GM21381 (cell line): ENCODE results near the gene WWP2.
"Not testable (repeated sequence)": the region's sequence is repeated elsewhere in the genome, so short reads cannot be mapped to it uniquely, and the experiment has no call there.

ENCODE experiments used
- ATAC-seq: cut with Tn5 transposase; IDR thresholded peaks from one replicate; pipeline ENCODE4 v1.9.1; 2021; ENCODE audit warnings: mild to moderate bottlenecking, moderate library complexity; ENCODE audit not compliant: unreplicated experiment

The WWP2 gene

DNA sequence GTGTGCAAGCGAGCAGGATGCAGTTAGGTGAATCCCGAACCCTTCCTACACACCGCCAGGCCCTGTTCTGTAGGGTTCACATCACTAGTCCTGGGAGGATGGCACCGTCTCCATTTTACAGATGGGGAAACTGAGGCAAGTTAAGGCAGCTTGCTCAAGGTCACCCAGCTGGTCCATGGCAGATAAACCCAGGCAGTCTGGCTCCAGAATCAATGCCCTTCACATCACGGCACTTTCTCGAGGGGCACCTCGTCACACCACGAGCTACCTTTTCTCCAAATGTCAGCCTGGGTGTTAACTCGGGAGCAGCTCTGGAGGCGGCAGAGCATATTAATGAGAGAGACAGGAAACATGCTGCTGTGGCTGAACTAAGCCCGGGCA lies 16.9 kb upstream of the WWP2 start:
- ATAC-seq: no peak

GRCh38 chr16:69745959-69746358 lies 16.2 kb upstream of the WWP2 start:
- ATAC-seq: no peak

- ATAC-seq: no peak
Observed at GRCh38 chr16:69747115-69747514, 15.0 kb upstream of the WWP2 start.

DNA sequence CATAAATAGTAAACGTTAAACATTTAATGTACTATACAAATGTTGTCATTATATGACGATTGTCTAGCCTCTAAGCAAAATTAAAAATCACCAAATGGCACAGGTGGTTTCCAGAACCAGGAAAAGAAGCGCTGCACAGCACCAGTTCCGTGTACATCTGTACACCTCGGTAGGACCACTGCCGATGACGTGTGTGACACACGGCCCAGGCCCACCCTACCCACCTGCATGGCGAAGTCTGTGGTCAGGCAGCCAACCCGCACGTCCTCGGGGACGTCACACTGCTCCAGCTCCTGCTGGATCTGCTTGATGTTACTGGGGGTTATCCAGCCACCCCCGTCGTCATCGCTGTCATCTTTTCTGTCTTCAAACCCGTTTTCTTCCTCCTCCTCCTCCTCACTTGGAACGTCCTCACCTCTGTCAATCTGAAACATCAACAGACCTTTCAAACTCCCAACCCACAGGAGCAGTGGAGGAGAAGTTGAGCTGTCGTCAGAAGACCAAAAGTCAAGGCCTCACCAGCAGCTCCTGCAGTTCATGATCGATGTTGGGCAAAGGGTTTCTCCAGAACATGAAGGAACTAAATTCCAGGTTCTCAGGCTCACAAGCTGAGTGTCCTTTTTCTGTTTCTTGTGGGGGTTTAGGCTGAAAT lies 13.3 kb upstream of the WWP2 start:
- ATAC-seq: no peak

DNA sequence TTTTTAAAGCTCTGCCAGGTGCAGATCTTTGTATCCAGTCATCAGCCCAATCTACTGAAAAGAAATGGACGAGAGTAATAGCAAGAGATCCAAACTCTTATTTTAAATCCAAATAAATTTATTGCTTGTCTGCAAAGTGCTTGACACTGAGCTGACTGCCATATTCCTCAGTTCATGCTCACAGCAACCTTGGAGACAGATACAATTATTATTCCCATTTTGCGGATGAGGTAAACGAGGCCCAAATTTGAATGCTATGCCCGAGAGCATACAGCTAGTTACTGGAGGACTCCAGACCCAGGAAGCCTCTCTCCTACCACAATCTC lies 8.0 kb upstream of the WWP2 start:
- ATAC-seq: no peak

DNA sequence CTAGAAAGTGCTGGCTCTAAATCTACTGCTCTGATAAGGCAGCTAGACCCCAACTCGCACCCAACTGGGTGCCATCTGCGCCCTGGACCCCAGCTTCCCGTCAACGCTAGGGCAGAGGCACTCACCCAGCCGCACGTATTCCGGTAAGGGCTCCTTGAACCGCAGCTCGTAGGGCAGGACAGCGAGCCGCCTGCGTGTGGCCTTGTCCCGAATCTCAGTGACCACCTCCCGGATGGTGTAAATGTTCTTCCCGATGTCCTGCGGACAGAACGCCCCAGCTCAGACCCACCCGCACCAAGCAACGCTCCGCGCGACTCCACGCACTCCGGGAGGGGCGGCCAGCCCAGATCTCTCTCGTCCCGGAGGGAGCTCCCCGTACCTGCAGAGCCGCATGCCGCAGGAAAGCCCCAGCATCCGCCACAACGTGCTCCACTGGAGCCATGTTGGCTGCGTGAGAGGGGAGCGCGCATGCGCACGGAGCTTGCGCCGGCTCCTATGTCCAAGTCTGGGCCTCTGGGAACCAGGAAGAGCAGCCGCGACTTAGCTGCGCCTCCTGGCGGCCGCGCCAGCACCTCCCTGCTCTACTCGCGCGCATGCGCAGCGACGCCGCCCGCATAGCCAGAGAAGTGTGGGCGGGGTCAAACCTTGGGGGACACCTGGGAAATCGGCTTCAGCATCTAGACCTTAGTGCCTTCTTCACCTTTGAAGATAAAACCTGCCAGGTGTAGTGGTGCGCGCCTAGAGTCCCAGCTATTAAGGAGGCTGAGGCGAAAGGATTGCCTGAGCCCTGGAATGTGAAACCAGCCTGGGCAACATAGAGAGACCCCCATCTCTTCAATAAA lies 7.4 kb upstream of the WWP2 start, which contains the start of gene NOB1:
Gene NOB1, minus strand, starts transcription at position 458 of the 842 bp plus-strand sequence. Its CDS starts 16 bp downstream, at position 442.
- peak; percentile 86 for ATAC-seq

- ATAC-seq: no peak
Observed at GRCh38 chr16:69756705-69757104, 5.4 kb upstream of the WWP2 start.

- not testable (repeated sequence) for ATAC-seq
Observed at GRCh38 chr16:69757375-69757774, 4.8 kb upstream of the WWP2 start.

DNA sequence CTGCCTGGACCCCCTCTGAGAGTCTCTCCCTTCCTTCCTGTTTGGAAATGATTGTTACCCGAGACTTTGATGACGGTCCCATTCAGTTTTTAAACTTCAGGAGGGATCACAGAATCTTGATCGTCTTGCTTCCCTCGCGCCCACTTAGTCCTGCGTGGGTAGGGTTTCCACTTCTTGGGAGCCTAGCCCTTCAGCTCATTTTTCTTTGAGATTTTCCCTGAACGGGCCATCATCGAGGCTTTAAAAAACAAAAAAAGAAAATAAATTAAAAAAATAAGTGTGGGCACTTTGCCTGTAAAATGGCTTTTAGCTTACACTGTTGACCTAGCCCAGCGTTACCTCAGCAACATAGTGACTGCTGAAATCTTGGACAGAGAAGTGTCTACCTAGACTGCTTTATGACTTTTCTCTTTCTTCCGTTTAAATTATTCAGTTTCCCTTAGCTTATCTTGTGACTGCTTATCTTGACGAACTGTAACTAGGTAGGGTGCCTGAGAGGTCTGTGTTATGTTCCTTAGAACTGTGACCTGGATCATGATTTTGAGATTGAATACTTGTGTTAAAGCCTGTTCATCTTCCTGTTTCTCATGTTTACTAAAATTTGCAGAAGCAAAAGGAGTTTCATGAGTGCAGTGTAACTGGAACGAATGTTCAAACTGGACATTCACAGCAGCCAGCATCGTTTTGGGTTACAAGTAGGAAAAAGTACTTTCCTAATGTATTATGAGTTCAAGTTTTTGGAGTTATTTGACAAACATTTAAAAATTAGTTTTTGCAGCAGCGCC lies 874 bp downstream of the WWP2 start:
- ATAC-seq: no peak

- ATAC-seq: no peak
Observed at GRCh38 chr16:69763599-69763942, 1.4 kb downstream of the WWP2 start.

GRCh38 chr16:69767459-69768229 lies 5.5 kb downstream of the WWP2 start:
- ATAC-seq: no peak

DNA sequence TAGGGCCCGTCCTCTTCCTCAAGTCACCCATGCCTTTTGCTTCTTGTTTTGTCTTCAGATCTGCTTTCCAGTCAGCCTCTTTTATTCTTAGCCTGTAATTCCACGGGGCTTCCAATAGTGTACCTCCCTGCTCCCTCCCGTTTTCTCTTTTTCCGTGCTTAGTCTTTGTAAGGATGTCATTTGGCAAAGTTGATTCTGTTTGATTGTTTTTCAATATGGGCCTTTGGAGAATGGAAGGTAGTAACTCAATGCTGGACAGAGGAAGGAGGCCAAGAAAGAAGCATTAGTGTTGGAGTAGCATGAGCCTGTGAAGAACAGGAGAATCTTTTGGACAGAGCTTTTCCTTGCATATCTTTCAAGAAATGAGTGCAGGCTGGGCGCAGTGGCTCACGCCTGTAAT lies 6.5 kb downstream of the WWP2 start:
- ATAC-seq: no peak

DNA sequence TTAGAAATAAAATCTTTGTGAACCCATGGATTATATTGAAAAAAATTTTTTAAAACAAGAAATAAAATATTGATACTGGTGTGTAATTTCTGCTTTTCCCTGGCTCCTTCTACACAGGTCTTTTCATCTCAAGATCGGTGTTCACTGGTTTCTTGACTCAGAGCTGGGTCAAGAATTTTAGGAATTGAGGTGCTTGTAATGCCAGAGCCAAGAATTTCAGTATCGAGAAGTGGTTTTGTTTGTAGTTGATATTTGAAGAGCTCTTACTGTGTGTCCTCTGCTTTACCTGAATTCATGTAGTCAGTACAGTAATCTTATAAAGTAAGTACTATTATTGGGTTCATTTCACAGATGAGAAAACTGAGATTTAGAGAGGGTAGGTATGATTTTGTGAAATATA lies 7.3 kb downstream of the WWP2 start:
- no peak for ATAC-seq

DNA sequence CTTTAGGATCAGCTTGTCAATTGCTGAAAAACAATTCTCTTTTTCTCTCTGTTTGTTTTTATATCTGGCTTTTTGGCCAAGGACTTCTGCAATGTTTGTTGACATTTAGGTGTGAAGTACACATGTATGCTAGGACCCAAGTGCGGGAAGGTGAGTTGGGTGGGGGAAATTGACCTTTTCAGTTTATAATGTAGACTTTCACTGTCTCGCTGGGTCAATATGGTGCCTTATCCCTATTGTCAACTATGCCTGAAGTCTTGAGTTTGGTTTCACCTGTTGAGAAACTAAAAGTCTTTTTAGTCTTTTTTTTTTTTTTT lies 9.5 kb downstream of the WWP2 start:
- no peak for ATAC-seq

- no peak for ATAC-seq
Observed at GRCh38 chr16:69773260-69773947, 11.3 kb downstream of the WWP2 start.

DNA sequence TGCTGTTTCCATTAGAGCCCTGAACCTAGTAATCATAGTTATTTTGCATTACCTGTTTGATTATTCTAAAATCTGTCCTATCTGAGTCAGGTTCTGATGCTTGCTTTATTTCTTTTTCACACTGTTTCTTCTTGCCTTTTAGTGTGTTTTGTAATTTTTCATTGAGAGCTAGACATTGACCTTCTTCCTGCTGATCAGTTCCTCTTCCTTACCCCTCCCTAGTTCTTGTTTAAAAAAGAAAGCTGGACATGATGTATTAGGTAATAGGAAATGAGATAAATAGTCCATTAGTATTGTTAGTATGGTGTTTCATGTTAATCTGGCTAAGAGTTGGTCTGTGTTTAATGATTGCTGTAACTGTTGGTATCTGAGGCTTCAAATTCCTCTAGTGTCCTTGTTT lies 13.4 kb downstream of the WWP2 start:
- ATAC-seq: no peak

GRCh38 chr16:69779724-69780123 lies 17.6 kb downstream of the WWP2 start:
- ATAC-seq: no peak

DNA sequence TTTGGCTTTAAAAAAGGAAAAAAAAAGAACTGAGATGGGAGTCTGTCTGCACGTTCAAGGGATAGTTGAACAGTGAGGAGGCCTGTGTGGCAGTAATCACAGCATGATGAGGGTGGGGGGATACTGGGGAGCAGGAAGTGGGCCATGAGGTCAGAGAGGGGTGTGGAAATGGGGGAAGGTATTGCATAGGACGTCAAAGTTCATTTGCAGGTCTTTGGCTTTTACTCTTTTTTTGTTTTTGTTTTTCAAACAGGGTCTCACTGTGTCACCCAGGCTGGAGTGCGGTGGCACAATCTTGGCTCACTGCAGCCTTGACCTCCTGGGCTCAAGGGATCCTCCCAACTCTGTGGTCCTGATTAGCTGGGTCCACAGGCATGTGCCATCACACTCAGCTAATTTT lies 19.0 kb downstream of the WWP2 start:
- no peak for ATAC-seq

GRCh38 chr16:69784586-69784985 lies 22.5 kb downstream of the WWP2 start:
- no peak for ATAC-seq

DNA sequence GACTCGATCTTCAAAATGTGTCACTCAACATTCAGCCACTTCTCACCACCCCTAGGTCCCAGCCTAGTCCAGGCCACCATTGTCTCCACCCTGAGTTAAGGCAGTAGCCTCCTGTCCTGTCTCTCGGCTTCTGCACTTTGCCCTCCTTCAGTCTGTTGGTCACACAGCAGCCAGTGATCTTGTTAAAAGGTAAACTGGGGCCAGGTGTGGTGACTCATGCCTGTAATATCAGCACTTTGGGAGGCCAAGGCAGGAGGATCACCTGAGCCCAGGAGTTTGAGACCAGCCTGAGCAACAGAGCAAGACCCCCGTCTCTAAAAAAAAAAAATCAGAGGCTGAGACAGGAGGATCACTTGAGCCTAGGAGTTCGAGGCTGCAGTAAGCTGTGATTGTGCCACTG lies 25.8 kb downstream of the WWP2 start:
- no peak for ATAC-seq

- ATAC-seq: not testable (repeated sequence)
Observed at GRCh38 chr16:69791391-69791847, 29.3 kb downstream of the WWP2 start.
